K562 (cell line): ENCODE results near the gene PIAS3. TPM values are rescaled to one million over a fixed set of nuclear protein-coding genes. Genes with fewer than 3 reads are reported as not detected.

Experiments used
- ATAC-seq: fragments of 200-7000 bp; cut with Tn5 transposase; 3 replicates; pipeline ENCODE4 v1.9.1; 2020; ENCODE audit warnings: moderate library complexity
- BruUV-seq: library from RNA; stranded (reverse); fragments of 400-500 nt; replicated peaks from 2 replicates; lab custom pipeline; 2021; lab: Mats Ljungman, UMichigan
- CTCF ChIA-PET: fragments of 300-600 bp; formaldehyde crosslinking; extraction: SDS; loops from one replicate; lab custom pipeline; 2021; ENCODE audit warnings: low intra/inter-chr PET ratio; lab: Yijun Ruan, JAX
- POLR2A ChIA-PET: fragments of 300-600, 350-650 bp; sonication (Branson Sonifier 250); formaldehyde crosslinking; extraction: SDS; loops from one replicate; lab custom pipeline; 2021; ENCODE audit warnings: antibody characterized with exemption, inconsistent platforms; lab: Yijun Ruan, JAX
- DNase-seq, 4 experiments: peaks; one replicate each; pipeline versions ENCODE4 v3.0.0 to v3.0.0-alpha.2; 2011 to 2018; ENCODE audit warnings: low spot score in 3 of 4, mixed read lengths in 3 of 4; ENCODE audit errors: extremely low read depth in 1 of 4
- FAIRE-seq: peaks from 2 replicates; lab custom pipeline; 2011; peaks lifted over from hg19 to GRCh38; lab: Jason Lieb, UNC
- H2AFZ ChIP-seq: 2 replicates; pipeline ENCODE4 v1.6.0; 2011; ENCODE audit warnings: low read depth, low read length, control low read depth, inconsistent platforms
- H3K27ac ChIP-seq: fragments of 200-600 bp; 3 replicates; pipeline ENCODE4 v1.8.0; 2011; ENCODE audit warnings: low read depth, mild to moderate bottlenecking, control low read depth, inconsistent platforms, low read length, moderate library complexity, mixed read lengths; ENCODE audit errors: extremely low read depth
- H3K27me3 ChIP-seq, 2 experiments: fragments of 300-600 bp in 1 of 2; 2 replicates in 1 of 2; 3 replicates in 1 of 2; pipeline versions ENCODE4 v1.6.0 to v1.8.0; 2011; ENCODE audit warnings: inconsistent platforms in 2 of 2, low read length in 2 of 2, mild to moderate bottlenecking in 1 of 2, mixed read lengths in 1 of 2, moderate library complexity in 1 of 2; ENCODE audit not compliant: control insufficient read depth in 2 of 2, insufficient read depth in 2 of 2
- H3K36me3 ChIP-seq: fragments of 300-600 bp; 3 replicates; pipeline ENCODE4 v1.8.0; 2011; ENCODE audit warnings: mild to moderate bottlenecking, low read length, inconsistent platforms; ENCODE audit not compliant: control insufficient read depth, insufficient read depth
- H3K4me1 ChIP-seq, 2 experiments: fragments of 200-600 bp in 1 of 2; replicated peaks in 1 of 2; 2 replicates in 1 of 2; 3 replicates in 1 of 2; pipeline versions ENCODE4 v1.5.1 to v1.8.0; 2011; ENCODE audit warnings: inconsistent platforms in 2 of 2, low read length in 2 of 2, mild to moderate bottlenecking in 1 of 2, mixed read lengths in 1 of 2, moderate library complexity in 1 of 2; ENCODE audit not compliant: control insufficient read depth in 2 of 2, insufficient read depth in 2 of 2
- H3K4me2 ChIP-seq: 2 replicates; pipeline ENCODE4 v1.6.1; 2011; ENCODE audit warnings: low read length, control low read depth, inconsistent platforms, mixed read lengths; ENCODE audit not compliant: insufficient read depth
- H3K4me3 ChIP-seq: fragments of 200-600 bp; sonication (generic), shearing (Covaris generic); 2 replicates; pipeline ENCODE4 v1.5.1; 2016; ENCODE audit warnings: control low read depth, inconsistent platforms
- H3K79me2 ChIP-seq: fragments of 200-600 bp; 3 replicates; pipeline ENCODE4 v1.8.0; 2011; ENCODE audit warnings: low read length, inconsistent platforms; ENCODE audit not compliant: control insufficient read depth, insufficient read depth
- H3K9ac ChIP-seq, 2 experiments: 2 replicates each; pipeline versions ENCODE4 v1.6.0 to v1.6.1; 2011; ENCODE audit warnings: low read depth in 2 of 2, low read length in 2 of 2, control low read depth in 1 of 2, inconsistent platforms in 1 of 2, mild to moderate bottlenecking in 1 of 2, mixed read lengths in 1 of 2; ENCODE audit not compliant: insufficient read depth in 1 of 2
- H3K9me1 ChIP-seq: one replicate; pipeline ENCODE4 v1.6.0; 2011; ENCODE audit warnings: inconsistent platforms, mild to moderate bottlenecking, low read length, moderate library complexity; ENCODE audit not compliant: control insufficient read depth, insufficient read depth
- H3K9me3 ChIP-seq: replicated peaks from 2 replicates; pipeline ENCODE4 v1.5.1; 2011; ENCODE audit warnings: low read depth, low read length, inconsistent platforms; ENCODE audit not compliant: control insufficient read depth, insufficient read depth
- H4K20me1 ChIP-seq: replicated peaks from 2 replicates; pipeline ENCODE4 v1.6.1; 2011; ENCODE audit warnings: low read length, inconsistent platforms, mixed read lengths; ENCODE audit not compliant: control insufficient read depth, insufficient read depth
- C11orf30 ChIP-seq: fragments of 450-650 bp; IDR thresholded peaks from 2 replicates; pipeline ENCODE4 v1.6.1; 2016; ENCODE audit warnings: low read depth, mild to moderate bottlenecking
- EHMT2 ChIP-seq: fragments of 450-650 bp; IDR thresholded peaks from 2 replicates; pipeline ENCODE4 v1.6.1; 2018; ENCODE audit warnings: antibody characterized with exemption
- NR2F6 ChIP-seq: fragments of 450-650 bp; formaldehyde crosslinking; IDR thresholded peaks from 2 replicates; pipeline ENCODE4 v1.4.0; 2020; ENCODE audit warnings: mild to moderate bottlenecking
- ZNF274 ChIP-seq: IDR thresholded peaks from 2 replicates; pipeline ENCODE4 v1.6.1; 2011; ENCODE audit warnings: low read depth, mild to moderate bottlenecking, low read length, moderate library complexity, borderline replicate concordance
- ZNF639 ChIP-seq, 2 experiments: fragments of 200-800 bp in 1 of 2; sonication (Bioruptor generic) in 1 of 2; sonication (generic) in 1 of 2; formaldehyde crosslinking in 1 of 2; IDR thresholded peaks in 1 of 2; conservative IDR thresholded peaks in 1 of 2; 2 replicates each; pipeline versions ENCODE4 v1.5.0 to v1.6.1; 2016 to 2020; ENCODE audit warnings: missing compliant biosample characterization in 1 of 2, missing genetic modification characterization in 1 of 2, missing genetic modification reagents in 1 of 2
- WGBS: fragments of 100-300 bp; shearing (Covaris generic); methylation state at CpG from one replicate; pipeline ENCODE4 v1.1.6; 2016; ENCODE audit warnings: low coverage, mixed read lengths; ENCODE audit not compliant: insufficient coverage; ENCODE audit errors: missing lambda C conversion rate; 5-methylcytosine and 5-hydroxymethylcytosine counted together
- in situ Hi-C: fragments of 300-500 bp; cut with MboI; formaldehyde crosslinking; loops from 4 replicates; pipeline ENCODE4 v1.15.0; 2018; ENCODE audit warnings: inconsistent platforms, mixed read lengths
- intact Hi-C: fragments of 100-400 bp; cut with micrococcal nuclease; formaldehyde crosslinking; loops from 2 replicates; pipeline ENCODE4 v1.14.2; 2022
- polyA plus RNA-seq, 8 experiments: library from polyadenylated mRNA; depleted of rRNA in 4 of 8; stranded (reverse) in 5 of 8; unstranded in 3 of 8; fragments of >200 nt; fragmentation: Nextera tagmentation in 2 of 8; fragmentation: Illumina TruSeq in 1 of 8; extraction: Ambion mirVana in 2 of 8; extraction: Trizol in 1 of 8; gene quantifications; 2 replicates each; pipeline versions ENCODE4 v1.2.1 to v1.2.3, GENCODE V29; 2011 to 2014; ENCODE audit warnings: inconsistent platforms in 1 of 8, missing spikeins in 1 of 8
- total RNA-seq, 7 experiments: library from RNA; depleted of rRNA in 6 of 7; stranded (reverse); fragments of >200 nt in 6 of 7; fragmentation: Illumina TruSeq in 2 of 7; extraction: Trizol in 2 of 7; gene quantifications; 2 replicates each; pipeline versions ENCODE4 v1.2.1 to v1.2.3, GENCODE V29; 2011 to 2021; ENCODE audit warnings: low replicate concordance in 1 of 7
- TF ChIP-seq, protein P1 (sequence below): fragments of 450-650 bp; IDR thresholded peaks from 2 replicates; pipeline ENCODE4 v1.6.1; 2016; ENCODE audit warnings: mild to moderate bottlenecking

PIAS3 gene
- total and polyA plus RNA-seq, 9 of the 15 experiments (the other 6 are each of a cell fraction or from before 2014, with no cell fraction given), result 1.1 to 25.6 (median 7.9) TPM

DNA sequence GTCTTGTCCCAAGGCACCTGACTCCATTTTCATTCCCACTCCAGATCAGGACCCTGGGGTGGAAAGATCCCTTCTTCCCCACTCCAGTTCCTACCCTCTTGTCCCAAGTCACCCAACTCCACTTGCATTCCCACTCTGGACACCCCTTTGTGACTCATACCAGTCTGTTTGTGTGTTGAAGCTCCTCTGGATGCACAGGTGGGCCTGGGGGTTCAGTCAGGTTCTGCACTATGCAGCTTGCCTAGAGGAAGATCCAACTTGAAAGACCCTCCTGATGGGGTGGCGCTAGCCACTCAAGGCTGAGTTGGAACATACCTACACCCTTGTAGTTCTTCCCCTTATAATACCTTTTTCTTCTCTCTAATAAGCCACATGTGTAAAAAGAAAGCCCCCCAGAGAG is 36.6 kb upstream of the PIAS3 start:
- Histone ChIP-seq H3K9me1 (no peaks in the 10 kb centered on the region), H4K20me1 (no peaks in the 10 kb centered on the region), H3K27ac (no peak overlapping the region)
- no peak for TF ChIP-seq NR2F6 (CRISPR knock-in tag)
- no peak for TF ChIP-seq EHMT2
- TF ChIP-seq C11orf30, result no peak
- TF ChIP-seq ZNF274, result no peak
- no peak for TF ChIP-seq ZNF639 (CRISPR knock-in tag; conservative IDR thresholded peaks at IDR 0.05 in 1 of 2, IDR thresholded peaks at IDR 0.05 in 1 of 2)
- TF ChIP-seq, protein P1, sequence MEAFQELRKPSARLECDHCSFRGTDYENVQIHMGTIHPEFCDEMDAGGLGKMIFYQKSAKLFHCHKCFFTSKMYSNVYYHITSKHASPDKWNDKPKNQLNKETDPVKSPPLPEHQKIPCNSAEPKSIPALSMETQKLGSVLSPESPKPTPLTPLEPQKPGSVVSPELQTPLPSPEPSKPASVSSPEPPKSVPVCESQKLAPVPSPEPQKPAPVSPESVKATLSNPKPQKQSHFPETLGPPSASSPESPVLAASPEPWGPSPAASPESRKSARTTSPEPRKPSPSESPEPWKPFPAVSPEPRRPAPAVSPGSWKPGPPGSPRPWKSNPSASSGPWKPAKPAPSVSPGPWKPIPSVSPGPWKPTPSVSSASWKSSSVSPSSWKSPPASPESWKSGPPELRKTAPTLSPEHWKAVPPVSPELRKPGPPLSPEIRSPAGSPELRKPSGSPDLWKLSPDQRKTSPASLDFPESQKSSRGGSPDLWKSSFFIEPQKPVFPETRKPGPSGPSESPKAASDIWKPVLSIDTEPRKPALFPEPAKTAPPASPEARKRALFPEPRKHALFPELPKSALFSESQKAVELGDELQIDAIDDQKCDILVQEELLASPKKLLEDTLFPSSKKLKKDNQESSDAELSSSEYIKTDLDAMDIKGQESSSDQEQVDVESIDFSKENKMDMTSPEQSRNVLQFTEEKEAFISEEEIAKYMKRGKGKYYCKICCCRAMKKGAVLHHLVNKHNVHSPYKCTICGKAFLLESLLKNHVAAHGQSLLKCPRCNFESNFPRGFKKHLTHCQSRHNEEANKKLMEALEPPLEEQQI, result no peak
- TF ChIP-seq, all 486 proteins: peak for 0
- ChIA-PET POLR2A (interaction anchor here (0.6 to 0.7 kb wide), 2 partner anchors 11 to 19 kb away, joined by 3 read pairs; no protein-coding TSS in a partner anchor), CTCF (no interaction called here)
- no TSS peak for BruUV-seq
- FAIRE-seq (no peak), ATAC-seq (no peak), DNase-seq (no peak)
- no peak overlapping the region for H3K4me3 ChIP-seq
- in situ Hi-C loops (no loop called here), intact Hi-C loops (no loop called here)
- no peaks in the 10 kb centered on the region for H3K36me3 ChIP-seq
- H3K4me1 ChIP-seq, result peaks cover 17 to 34% of the 10 kb centered on the region in 2 experiments
- H3K27me3 ChIP-seq, result no peaks in the 10 kb centered on the region
- H3K4me2 ChIP-seq, result no peak overlapping the region
- WGBS, result 75% methylated on average over 1 of the region's 1 CpG
- H3K9me3 ChIP-seq, result no peaks in the 10 kb centered on the region
- H3K9ac ChIP-seq, result no peak overlapping the region; a peak in 1 of 4 replicates
- H3K79me2 ChIP-seq, result no peaks in the 10 kb centered on the region
- H2AFZ ChIP-seq, result no peak overlapping the region
